Measurements from ENCODE around the gene ZFPM1.

ZFPM1 gene

GRCh38 chr16:88529596-88529995 is 76.5 kb downstream of the ZFPM1 start:
- DNase-seq (ENCODE audit: low read depth in 1 of 2, low spot score in 1 of 2): no peak
- Histone ChIP-seq H3K27me3 (ENCODE audit: insufficient read depth, poor library complexity, severe bottlenecking) (no peaks in the 10 kb centered on the region), H3K4me3 (replicated peaks; ENCODE audit: insufficient read depth, low read length) (no peak overlapping the region), H3K27ac (replicated peaks) (no peak overlapping the region)
- TF ChIP-seq REST (IDR thresholded peaks at IDR 0.05; ENCODE audit: insufficient replicate concordance, low read depth) (no peak), GABPA (IDR thresholded peaks at IDR 0.05; ENCODE audit: low read depth) (no peak), SPI1 (IDR thresholded peaks at IDR 0.05; ENCODE audit: borderline replicate concordance, low read depth) (no peak), POLR2AphosphoS5 (IDR thresholded peaks at IDR 0.05; ENCODE audit: low read depth) (no peak), CTCF (IDR thresholded peaks at IDR 0.05; ENCODE audit: insufficient read depth, low read length) (no peak)

GRCh38 chr16:88530051-88530857 is 77.2 kb downstream of the ZFPM1 start:
- no peak for TF ChIP-seq REST (IDR thresholded peaks at IDR 0.05; ENCODE audit: insufficient replicate concordance, low read depth)
- TF ChIP-seq SPI1 (IDR thresholded peaks at IDR 0.05; ENCODE audit: borderline replicate concordance, low read depth): no peak
- no peak for TF ChIP-seq POLR2AphosphoS5 (IDR thresholded peaks at IDR 0.05; ENCODE audit: low read depth)
- TF ChIP-seq GABPA (IDR thresholded peaks at IDR 0.05; ENCODE audit: low read depth): no peak
- no peak for TF ChIP-seq CTCF (IDR thresholded peaks at IDR 0.05; ENCODE audit: insufficient read depth, low read length)
- H3K4me3 ChIP-seq (replicated peaks; ENCODE audit: insufficient read depth, low read length): no peak overlapping the region
- DNase-seq (ENCODE audit: low read depth in 1 of 2, low spot score in 1 of 2): no peak
- no peak overlapping the region for H3K27ac ChIP-seq (replicated peaks)
- H3K27me3 ChIP-seq (ENCODE audit: insufficient read depth, poor library complexity, severe bottlenecking): no peaks in the 10 kb centered on the region

GRCh38 chr16:88530858-88531203 is 77.8 kb downstream of the ZFPM1 start:
- TF ChIP-seq CTCF (IDR thresholded peaks at IDR 0.05; ENCODE audit: insufficient read depth, low read length): no peak
- TF ChIP-seq SPI1 (IDR thresholded peaks at IDR 0.05; ENCODE audit: borderline replicate concordance, low read depth): no peak
- no peak for TF ChIP-seq POLR2AphosphoS5 (IDR thresholded peaks at IDR 0.05; ENCODE audit: low read depth)
- Histone ChIP-seq H3K4me3 (replicated peaks; ENCODE audit: insufficient read depth, low read length) (no peak overlapping the region), H3K27me3 (ENCODE audit: insufficient read depth, poor library complexity, severe bottlenecking) (no peaks in the 10 kb centered on the region), H3K27ac (replicated peaks) (no peak overlapping the region)
- DNase-seq (ENCODE audit: low read depth in 1 of 2, low spot score in 1 of 2): peak in 1 of 2 experiments; percentile 16

GRCh38 chr16:88531346-88531745 is 78.3 kb downstream of the ZFPM1 start:
- H3K27me3 ChIP-seq (ENCODE audit: insufficient read depth, poor library complexity, severe bottlenecking): no peaks in the 10 kb centered on the region
- DNase-seq (ENCODE audit: low read depth in 1 of 2, low spot score in 1 of 2): no peak
- no peak overlapping the region for H3K27ac ChIP-seq (replicated peaks)
- TF ChIP-seq SPI1 (IDR thresholded peaks at IDR 0.05; ENCODE audit: borderline replicate concordance, low read depth) (no peak), REST (IDR thresholded peaks at IDR 0.05; ENCODE audit: insufficient replicate concordance, low read depth) (no peak), CTCF (IDR thresholded peaks at IDR 0.05; ENCODE audit: insufficient read depth, low read length) (no peak), POLR2AphosphoS5 (IDR thresholded peaks at IDR 0.05; ENCODE audit: low read depth) (no peak), GABPA (IDR thresholded peaks at IDR 0.05; ENCODE audit: low read depth) (no peak)
- no peak overlapping the region for H3K4me3 ChIP-seq (replicated peaks; ENCODE audit: insufficient read depth, low read length)

Measured in HL-60 (cell line).